HG02852 (cell line): ENCODE data around the gene ZIK1.

ENCODE experiments used
- ATAC-seq: cut with Tn5 transposase; IDR thresholded peaks from one replicate; pipeline ENCODE4 v1.9.1; 2021; ENCODE audit warnings: mild to moderate bottlenecking, moderate library complexity; ENCODE audit not compliant: unreplicated experiment

Gene ZIK1

DNA sequence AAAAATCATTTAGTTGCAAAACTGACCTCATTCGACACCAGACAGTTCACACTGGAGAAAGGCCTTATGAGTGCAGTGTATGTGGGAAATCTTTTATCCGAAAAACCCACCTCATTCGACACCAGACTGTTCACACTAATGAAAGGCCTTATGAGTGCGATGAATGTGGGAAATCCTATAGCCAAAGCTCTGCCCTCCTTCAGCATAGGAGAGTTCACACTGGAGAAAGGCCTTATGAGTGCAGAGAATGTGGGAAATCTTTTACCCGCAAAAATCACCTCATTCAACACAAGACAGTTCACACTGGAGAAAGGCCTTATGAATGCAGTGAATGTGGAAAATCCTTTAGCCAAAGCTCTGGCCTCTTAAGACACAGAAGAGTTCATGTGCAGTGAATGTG is 23.0 kb downstream of the ZIK1 start:
- no peak for ATAC-seq

DNA sequence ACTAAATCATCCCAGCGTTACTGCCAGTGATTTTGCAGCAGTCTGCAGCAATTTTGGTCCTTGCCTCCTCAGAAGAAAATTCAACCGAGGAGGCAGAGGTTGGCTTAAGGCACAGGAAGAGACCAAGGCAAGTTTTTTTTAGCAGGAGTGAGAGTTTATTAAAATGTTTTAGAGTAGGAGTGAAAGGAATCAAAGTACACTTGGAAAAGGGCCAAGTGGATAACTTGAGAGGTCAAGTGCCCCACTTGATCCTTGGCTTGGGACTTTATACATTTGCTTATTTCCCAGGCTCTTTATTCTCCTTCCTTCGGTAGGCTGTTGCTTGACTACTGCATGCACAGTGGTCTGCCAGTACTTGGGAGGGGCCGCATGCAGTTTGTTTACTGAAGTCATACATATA is 27.2 kb downstream of the ZIK1 start:
- ATAC-seq = no peak

DNA sequence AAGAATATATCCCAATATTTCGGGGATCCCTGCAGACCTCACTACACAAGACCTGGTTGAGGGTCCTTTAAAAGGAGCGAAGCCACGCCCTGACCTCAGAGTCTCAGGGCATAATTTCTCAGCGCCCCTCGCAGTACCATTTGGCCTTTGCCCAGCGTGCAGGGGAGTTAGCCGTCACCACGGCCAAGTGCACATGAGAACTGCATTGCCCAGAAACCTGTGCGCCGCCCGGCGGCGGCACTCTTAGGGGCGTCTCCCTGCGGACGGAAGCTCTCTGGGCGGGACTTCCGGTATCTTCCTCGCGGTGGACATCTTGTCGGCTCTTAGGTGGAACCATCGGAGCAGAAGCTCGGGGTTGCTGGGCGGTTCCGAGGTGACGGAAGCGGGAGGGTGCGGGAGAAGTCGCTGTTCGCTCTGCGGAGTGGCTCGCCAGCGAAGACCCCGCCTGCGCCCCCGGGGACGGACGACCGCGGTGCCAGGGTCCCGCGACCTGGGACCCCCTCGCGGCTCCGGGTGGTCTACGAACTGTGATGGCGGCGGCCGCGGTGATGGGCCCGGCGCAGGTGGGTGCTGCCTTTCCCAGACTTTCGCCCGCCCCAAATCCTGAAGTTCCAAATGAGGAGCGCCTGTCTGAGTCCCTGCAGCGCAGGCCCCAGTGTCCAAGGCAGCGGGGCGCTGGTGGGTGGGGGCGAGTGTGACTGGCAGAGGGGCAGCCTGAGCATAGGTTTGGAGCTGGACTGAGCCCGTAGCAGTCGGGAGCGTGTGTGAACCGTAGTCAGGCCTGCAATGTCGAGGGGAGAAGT is 30.2 kb downstream of the ZIK1 start, which contains the start of gene ZNF134:
Gene ZNF134, plus strand, starts transcription at position 302 of the 803 bp plus-strand sequence. CDS start 5,227 bp downstream, outside the sequence.
- ATAC-seq = peak; percentile 98

DNA sequence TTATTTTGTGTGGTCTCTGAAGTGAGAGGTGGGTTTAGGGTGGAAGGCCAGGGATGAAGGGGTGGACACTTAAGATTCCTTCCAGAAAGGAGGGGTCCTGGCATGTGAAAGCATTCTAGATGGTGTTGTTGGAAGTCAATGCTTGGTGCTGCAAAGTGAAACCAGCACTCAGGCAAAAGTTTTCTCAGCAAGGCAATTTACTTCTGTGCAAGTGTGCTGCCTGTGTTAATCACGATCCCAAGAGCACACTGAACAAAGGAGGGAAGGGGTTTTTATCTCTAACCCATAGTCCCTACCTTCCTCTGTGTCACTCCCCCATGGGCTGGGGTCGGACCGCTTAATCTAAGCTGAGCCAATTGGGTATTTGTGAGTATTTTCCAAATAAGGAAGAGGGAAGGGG is 31.4 kb downstream of the ZIK1 start:
- ATAC-seq = no peak

DNA sequence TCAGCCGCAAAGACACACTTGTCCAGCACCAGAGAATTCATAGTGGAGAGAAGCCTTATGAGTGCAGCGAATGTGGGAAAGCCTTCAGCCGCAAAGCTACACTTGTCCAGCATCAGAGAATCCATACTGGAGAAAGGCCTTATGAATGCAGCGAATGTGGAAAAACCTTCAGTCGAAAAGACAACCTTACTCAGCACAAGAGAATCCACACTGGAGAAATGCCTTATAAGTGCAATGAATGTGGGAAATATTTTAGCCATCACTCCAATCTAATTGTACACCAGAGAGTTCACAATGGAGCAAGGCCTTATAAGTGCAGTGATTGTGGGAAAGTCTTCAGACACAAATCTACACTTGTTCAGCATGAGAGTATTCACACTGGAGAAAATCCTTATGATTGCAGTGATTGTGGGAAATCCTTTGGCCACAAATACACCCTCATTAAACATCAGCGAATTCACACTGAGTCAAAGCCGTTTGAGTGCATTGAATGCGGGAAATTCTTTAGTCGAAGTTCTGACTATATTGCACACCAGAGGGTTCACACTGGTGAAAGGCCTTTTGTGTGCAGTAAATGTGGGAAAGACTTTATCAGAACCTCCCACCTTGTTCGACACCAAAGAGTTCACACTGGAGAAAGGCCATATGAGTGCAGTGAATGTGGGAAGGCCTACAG is 36.9 kb downstream of the ZIK1 start:
- ATAC-seq = no peak

DNA sequence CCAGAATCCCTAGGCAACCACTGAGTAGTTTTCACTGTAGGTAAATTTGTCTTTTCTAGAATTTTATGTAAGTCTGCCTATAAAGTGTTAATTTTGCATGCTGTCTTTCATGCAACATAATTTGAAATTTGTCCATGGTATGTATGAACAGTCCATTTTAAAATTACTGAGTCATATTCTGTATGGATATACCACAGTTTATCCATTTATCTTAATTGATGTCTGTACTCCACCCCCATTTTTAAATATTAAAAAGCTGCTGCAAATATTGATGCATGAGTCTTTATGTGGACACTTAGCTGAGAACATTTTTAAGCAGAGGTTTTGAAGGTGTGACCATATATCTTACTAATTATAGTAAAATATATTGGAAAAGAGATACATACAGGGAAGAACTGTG is 39.1 kb downstream of the ZIK1 start:
- ATAC-seq = no peak

DNA sequence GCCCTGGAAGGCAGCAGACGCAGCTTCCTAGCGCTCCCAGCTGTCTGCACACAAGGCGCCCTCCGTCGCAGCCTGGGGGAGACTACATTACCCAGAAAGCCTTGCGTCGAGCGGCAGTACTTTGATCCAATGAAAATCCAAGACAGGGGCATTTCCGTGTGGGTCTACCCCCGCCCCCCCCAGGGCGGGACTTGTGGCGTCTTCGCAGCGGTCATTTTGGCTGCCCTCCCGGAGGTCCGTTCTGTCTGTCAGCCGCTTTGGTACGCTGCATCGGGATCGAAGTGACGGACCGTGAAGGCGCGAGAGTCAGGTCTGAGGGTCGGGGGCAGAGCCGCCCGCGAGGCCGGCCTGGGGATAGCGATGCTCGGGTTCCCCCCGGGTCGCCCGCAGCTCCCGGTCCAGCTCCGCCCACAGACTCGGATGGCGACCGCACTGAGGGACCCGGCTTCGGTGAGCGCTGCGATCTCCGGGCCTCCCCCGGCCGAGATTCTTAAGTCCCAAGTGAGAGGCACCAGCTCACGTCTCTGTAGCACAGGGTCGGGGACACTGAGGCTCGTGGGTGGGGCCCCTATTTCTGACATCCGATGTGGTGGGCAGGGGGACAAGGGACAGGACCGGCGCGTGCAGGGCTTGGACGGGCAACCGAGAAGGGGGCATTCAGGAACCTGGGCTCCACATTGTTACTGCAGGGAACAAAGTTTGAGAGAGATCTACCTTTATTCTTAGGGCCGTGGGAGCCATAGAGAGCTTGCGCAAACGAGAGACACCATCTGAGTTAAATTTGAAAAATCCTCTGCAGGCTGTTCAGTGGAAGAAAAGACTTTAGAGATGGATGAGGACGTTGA is 49.3 kb downstream of the ZIK1 start, which contains the start of gene ZNF211:
Gene ZNF211, plus strand, starts transcription at position 182 of the 845 bp plus-strand sequence. Its CDS starts 179 bp downstream, at position 361.
- peak; percentile 96 for ATAC-seq

DNA sequence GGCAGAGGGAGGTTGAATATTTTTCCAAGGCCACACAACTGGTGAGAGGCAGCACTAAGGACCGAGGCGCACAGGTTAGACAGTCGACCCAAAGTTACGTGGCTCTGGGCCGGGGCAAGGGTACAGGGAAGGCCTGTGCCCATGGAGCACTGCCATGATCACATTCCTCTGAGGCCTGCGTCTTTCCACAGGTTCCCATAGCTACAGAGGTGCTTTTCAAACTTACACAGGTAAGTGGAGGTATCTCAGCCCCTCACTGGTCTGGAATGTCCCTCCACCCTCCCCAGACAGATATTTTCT is 49.8 kb downstream of the ZIK1 start:
- ATAC-seq = no peak

DNA sequence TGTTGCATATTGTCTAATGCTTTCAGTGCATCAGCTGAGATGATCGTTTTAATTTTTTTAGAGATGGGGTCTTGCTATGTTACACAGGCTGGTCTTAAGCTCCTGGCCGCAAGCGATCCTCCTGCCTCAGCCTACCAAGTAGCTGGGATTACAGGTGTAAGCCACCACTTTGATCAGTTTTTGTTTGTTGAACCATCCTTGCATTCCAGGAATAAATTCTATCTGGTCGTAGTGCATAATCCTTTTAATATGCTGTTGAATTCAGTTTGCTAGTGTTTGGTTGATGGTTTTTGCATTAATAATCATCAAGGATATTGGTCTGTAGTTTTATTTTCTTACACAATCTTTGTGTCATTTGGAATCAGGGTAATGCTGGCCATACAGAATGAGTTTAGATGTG is 53.4 kb downstream of the ZIK1 start:
- no peak for ATAC-seq

DNA sequence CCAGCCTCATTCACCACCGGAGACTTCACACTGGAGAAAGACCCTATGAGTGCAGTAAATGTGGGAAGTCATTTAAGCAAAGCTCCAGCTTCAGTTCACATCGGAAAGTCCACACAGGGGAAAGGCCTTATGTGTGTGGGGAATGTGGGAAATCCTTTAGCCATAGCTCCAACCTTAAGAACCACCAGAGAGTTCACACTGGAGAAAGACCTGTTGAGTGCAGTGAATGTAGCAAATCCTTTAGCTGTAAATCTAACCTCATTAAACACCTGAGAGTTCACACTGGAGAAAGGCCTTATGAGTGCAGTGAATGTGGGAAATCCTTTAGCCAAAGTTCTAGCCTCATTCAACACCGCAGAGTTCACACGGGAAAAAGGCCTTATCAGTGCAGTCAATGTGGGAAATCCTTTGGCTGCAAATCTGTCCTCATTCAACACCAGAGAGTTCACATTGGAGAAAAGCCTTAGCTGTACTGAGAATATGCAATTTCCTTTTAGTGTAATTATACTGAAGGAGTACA is 57.8 kb downstream of the ZIK1 start:
- ATAC-seq = no peak

DNA sequence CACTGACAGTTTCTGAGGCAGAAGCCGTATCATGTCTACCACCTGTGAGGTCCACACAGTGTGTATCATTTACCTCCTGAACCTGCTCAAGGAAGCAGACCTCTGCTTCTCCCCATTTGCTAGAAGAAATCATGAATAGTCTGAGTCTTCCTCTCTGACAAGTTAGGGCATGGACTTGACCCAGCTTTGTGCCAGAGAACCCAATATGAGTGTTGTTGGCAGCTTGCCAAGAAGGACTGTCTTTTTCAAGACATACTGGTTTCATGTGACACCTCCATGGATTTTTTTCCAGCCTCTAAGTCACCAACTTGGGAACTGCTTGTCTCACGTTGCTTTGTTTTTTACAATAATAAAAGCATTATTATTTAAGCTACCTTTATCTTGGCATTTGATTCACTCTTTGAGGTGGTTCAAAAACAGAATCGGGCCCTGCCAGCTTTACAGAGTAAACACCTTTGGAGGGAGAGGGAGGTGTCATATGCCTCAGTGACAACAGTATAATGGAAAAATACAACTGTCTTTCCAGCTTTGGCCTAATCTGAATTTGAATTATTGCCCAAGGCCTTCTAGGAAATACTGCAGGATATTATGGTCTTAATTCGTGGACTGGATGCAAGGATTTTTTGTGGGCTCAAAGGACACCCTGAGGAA is 58.6 kb downstream of the ZIK1 start:
- ATAC-seq = no peak
